Retinal pigment epithelial cell (primary cell): Measurements from ENCODE around the gene KIAA0753.
"Not testable (repeated sequence)": the region's sequence is repeated elsewhere in the genome, so short reads cannot be mapped to it uniquely, and the experiment has no call there.

Source experiments
- DNase-seq: peaks from one replicate; pipeline ENCODE4 v3.0.0-alpha.2; 2010; ENCODE audit warnings: low read depth
- H3K4me3 ChIP-seq: 2 replicates; pipeline ENCODE4 v1.5.1; 2011; ENCODE audit warnings: mild to moderate bottlenecking, low read length, control low read depth, moderate library complexity
- CTCF ChIP-seq: conservative IDR thresholded peaks from 2 replicates; pipeline ENCODE4 v1.5.1; 2011; ENCODE audit warnings: low read depth, low read length, control low read depth, inconsistent platforms

KIAA0753 gene

GRCh38 chr17:6575596-6575988, 64.9 kb downstream of the KIAA0753 start:
- no peak overlapping the region for H3K4me3 ChIP-seq
- TF ChIP-seq CTCF: no peak
- no peak for DNase-seq

- TF ChIP-seq CTCF: peak; percentile 41
- DNase-seq: peak; percentile 48
- H3K4me3 ChIP-seq: no peak overlapping the region
Observed at GRCh38 chr17:6574687-6575595, 65.6 kb downstream of the KIAA0753 start.

- no peak for TF ChIP-seq CTCF
- DNase-seq: no peak
- no peak overlapping the region for H3K4me3 ChIP-seq
Observed at GRCh38 chr17:6573982-6574686, 66.4 kb downstream of the KIAA0753 start.

GRCh38 chr17:6573495-6573894, 67.0 kb downstream of the KIAA0753 start:
- DNase-seq, H3K4me3 ChIP-seq: not testable (repeated sequence)

GRCh38 chr17:6572972-6573370, 67.5 kb downstream of the KIAA0753 start:
- no peak for TF ChIP-seq CTCF
- DNase-seq: no peak
- H3K4me3 ChIP-seq: no peak overlapping the region

GRCh38 chr17:6571452-6571781, 69.1 kb downstream of the KIAA0753 start:
- TF ChIP-seq CTCF: no peak
- no peak for DNase-seq
- no peak overlapping the region for H3K4me3 ChIP-seq

GRCh38 chr17:6570731-6571451, 69.6 kb downstream of the KIAA0753 start:
- TF ChIP-seq CTCF: no peak
- no peak overlapping the region for H3K4me3 ChIP-seq
- no peak for DNase-seq
